Measurements from ENCODE around the gene ASIC5.

GRCh38 chr4:155799116-155799793 lies 66.8 kb downstream of the ASIC5 start:
- TF ChIP-seq CTCF (IDR thresholded peaks at IDR 0.05; ENCODE audit: insufficient read depth, low read depth, low read length): no peak
- TF ChIP-seq EZH2 (IDR thresholded peaks at IDR 0.05; ENCODE audit: insufficient read depth, low read length): no peak

Measured in astrocyte (in vitro differentiated cells and primary cell).